NCI-H226 (cell line): Measurements from ENCODE around the gene AKAP14.
"Not testable (repeated sequence)": the region's sequence is repeated elsewhere in the genome, so short reads cannot be mapped to it uniquely, and the experiment has no call there.

Experiments used
- DNase-seq: peaks from one replicate; pipeline ENCODE4 v3.0.0-alpha.2; 2015

The AKAP14 gene

DNA sequence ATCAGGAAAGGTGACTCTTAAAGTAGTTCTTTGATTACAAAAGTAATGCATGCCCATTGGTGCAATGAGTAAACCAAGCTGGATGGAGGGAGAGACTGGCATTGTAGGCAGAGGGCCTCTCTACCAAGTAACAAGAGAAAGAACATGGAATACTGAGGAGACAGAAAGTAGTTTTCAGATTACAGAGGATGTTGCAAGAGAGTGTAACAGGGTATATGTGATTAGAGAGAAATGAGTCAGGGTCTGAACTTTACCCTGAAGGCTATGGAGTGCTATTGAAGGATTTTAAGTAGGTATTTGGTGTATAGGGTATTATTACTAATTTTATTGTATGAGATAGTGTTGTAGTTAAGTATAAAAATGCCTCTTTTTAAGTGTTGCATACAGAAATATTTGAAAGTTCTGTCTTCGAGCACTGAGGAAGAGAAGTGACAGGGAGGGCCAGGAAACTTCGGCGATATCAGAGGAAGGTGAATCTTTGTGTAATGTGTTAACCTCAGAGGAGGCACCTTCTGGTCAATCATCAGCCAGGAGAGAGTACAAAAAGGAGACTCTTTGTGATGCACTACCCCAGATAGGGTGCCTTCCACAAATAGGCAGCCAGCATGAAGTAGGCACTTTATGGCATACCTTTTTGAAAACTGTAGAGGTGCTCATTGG, 39.7 kb downstream of the AKAP14 start:
- no peak for DNase-seq

DNA sequence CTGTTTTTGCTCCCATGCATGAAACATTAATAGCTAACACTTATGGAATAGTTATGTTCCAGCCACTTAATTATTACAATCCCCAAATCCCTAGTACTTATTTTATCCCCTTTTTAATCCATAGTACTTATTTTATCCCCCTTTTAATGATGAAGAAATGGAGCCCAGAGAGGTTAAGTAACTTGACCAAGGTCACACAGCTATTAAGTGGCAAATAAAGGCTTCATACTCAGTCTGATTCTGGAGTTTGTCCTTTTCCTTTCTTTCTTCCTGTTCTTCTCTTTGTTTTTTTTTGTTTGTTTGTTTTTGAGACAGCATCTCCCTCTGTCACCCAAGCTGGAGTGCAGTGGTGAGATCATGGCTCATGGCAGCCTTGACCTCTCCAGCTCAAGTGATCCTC, 45.6 kb downstream of the AKAP14 start:
- DNase-seq = no peak

DNA sequence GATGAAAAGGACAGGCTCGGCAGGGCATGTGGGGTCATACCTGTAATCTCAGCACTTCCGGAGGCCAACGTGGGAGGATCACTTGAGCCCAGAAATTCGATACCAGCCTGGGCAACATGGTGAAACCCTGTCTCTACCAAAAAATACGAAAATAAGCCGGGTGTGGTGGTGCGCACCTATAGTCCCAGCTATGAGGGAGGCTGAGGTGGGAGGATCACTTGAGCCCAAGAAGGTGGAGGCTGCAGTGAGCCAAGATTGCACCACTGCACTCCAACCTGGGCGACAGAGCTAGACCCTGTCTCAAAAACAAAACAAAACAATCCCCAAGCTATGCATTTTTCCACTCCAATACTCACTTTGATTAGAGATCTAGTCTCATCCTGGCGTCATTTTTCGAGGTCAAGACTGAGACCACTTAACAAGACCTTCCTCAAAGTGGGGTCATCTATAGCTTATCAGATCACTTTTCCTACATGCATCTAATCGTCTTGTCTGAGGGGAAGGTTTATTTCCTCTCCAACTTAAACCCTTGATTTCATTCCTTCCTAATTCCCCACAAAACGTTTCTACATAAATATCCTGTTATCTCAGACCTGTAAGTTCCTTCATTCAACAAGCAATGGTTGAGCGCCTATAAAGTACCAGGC, 46.6 kb downstream of the AKAP14 start:
- DNase-seq = no peak

GRCh38 chrX:119942831-119943184, 47.1 kb downstream of the AKAP14 start:
- DNase-seq = no peak

- DNase-seq = peak; percentile 83
These were observed 47.7 kb downstream of the AKAP14 start, which contains the start of gene NKAP for GRCh38 chrX:119943185-119943988. TSS of gene NKAP (minus strand) at chrX:119943751. CDS start at chrX:119943605, 146 bp downstream.

DNA sequence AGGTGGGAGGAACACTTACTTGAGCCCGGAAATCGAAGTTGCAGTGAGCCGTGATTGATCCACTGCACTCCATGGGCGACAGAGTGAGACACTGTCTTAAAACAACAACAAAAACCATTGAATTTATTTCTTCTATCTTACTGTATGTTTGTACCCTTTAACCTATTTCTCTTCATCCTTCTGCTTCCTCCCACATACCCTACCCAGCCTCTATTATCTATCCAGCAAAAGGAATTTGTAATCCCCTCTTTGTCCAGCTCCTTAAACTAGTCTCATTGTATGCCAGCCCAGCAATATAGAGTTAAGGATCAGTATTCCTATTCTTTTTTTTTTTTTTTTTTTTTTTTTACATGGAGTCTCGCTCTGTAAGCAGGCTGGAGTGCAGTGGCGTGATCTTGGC, 49.8 kb downstream of the AKAP14 start:
- no peak for DNase-seq

GRCh38 chrX:119948381-119948780, 52.7 kb downstream of the AKAP14 start:
- DNase-seq = no peak

DNA sequence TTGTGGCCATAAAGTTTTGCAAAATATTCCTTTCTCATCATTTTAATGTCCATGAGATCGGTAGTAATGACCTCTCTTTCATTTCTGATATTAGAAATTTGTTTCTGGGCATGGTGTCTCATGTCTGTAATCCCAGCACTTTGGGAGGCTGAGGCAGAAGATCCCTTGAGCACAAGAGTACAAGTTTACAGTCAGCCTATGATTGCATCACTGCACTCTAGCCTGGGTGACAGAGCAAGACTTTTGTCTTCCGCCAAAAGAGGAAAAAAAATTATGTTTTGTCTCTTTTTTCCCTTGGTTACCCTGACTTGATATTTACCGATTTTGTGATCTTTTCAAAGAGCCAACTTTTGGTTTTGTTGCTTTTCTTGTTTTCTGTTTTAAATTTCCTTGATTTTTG, 58.7 kb downstream of the AKAP14 start:
- no peak for DNase-seq

GRCh38 chrX:119955807-119956570, 60.3 kb downstream of the AKAP14 start:
- not testable (repeated sequence) for DNase-seq

GRCh38 chrX:119960625-119961024, 64.9 kb downstream of the AKAP14 start:
- DNase-seq = no peak

- not testable (repeated sequence) for DNase-seq
These were observed 71.1 kb downstream of the AKAP14 start for GRCh38 chrX:119966837-119967236.
